ENCODE results near the gene FBN3. TPM values are rescaled to one million over a fixed set of nuclear protein-coding genes. Genes with fewer than 3 reads are reported as not detected.

The FBN3 gene
- polyA plus RNA-seq, 3 donors = not detected

DNA sequence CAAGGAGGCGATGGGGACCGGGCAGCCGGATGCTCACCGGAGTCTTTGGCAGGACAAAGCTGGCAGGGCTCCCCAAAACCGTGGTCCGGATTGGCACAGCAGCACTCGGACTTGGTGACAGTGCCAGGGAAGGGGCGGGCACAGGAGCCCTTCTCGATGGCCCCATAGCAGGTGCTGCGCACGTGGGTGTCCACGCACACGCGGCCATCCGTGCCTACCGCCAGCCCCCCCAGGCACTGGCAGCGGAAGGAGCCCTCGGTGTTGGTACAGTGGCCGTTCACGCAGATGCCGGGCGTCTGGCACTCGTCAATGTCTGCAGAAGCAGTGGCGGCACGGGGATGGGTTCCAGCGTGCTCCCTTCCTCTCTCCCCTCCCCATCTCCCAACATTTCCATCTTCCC, 17.9 kb downstream of the FBN3 start:
- Histone ChIP-seq H3K79me2 (ENCODE audit: insufficient read depth, low read length) (no peaks in the 10 kb centered on the region), H3K36me3 (replicated peaks in 1 of 2; ENCODE audit: control insufficient read depth in 1 of 2, insufficient read depth in 2 of 2, low read length in 2 of 2) (no peaks in the 10 kb centered on the region), H3K27ac (ENCODE audit: low read depth in 1 of 2, low read length in 2 of 2) (no peak overlapping the region), H3K4me3 (replicated peaks in 1 of 3; ENCODE audit: low read depth in 2 of 3, low read length in 3 of 3) (no peak overlapping the region), H4K20me1 (ENCODE audit: insufficient read depth, low read length) (no peaks in the 10 kb centered on the region), H3K9me3 (replicated peaks in 1 of 2; ENCODE audit: control insufficient read depth in 1 of 2, insufficient read depth in 1 of 2, low read length in 2 of 2) (no peaks in the 10 kb centered on the region), H3K4me2 (replicated peaks; ENCODE audit: extremely low read depth, low read length, poor library complexity, severe bottlenecking) (no peak overlapping the region), H2AFZ (ENCODE audit: insufficient read depth, low read depth, low read length, poor library complexity, severe bottlenecking) (no peak overlapping the region), H3K4me1 (ENCODE audit: control insufficient read depth in 1 of 2, insufficient read depth in 2 of 2, low read length in 2 of 2) (no peaks in the 10 kb centered on the region), H3K27me3 (ENCODE audit: control insufficient read depth in 2 of 2, insufficient read depth in 2 of 2, low read length in 2 of 2) (no peaks in the 10 kb centered on the region), H3K9ac (ENCODE audit: insufficient read depth, low read length, poor library complexity, severe bottlenecking) (no peak overlapping the region)
- DNase-seq = no peak
- H3K9me3 Mint-ChIP-seq = no peaks in the 10 kb centered on the region
- H3K36me3 Mint-ChIP-seq = no peaks in the 10 kb centered on the region
- 89% methylated on average over 24 of the region's 26 CpGs for WGBS (ENCODE audit: insufficient coverage)
- H3K4me1 Mint-ChIP-seq = no peaks in the 10 kb centered on the region
- peaks cover 6 to 9% (median 6%) of the 10 kb centered on the region in 3 donors for H3K27me3 Mint-ChIP-seq (ENCODE audit: low read depth in 3 of 3)
- intact Hi-C loops (cut with micrococcal nuclease) = no loop called here
- TF ChIP-seq, protein P1, sequence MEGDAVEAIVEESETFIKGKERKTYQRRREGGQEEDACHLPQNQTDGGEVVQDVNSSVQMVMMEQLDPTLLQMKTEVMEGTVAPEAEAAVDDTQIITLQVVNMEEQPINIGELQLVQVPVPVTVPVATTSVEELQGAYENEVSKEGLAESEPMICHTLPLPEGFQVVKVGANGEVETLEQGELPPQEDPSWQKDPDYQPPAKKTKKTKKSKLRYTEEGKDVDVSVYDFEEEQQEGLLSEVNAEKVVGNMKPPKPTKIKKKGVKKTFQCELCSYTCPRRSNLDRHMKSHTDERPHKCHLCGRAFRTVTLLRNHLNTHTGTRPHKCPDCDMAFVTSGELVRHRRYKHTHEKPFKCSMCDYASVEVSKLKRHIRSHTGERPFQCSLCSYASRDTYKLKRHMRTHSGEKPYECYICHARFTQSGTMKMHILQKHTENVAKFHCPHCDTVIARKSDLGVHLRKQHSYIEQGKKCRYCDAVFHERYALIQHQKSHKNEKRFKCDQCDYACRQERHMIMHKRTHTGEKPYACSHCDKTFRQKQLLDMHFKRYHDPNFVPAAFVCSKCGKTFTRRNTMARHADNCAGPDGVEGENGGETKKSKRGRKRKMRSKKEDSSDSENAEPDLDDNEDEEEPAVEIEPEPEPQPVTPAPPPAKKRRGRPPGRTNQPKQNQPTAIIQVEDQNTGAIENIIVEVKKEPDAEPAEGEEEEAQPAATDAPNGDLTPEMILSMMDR (IDR thresholded peaks at IDR 0.05) = no peak
- no peak overlapping the region for H3K27ac Mint-ChIP-seq
- no peak overlapping the region for H3K4me3 Mint-ChIP-seq

DNA sequence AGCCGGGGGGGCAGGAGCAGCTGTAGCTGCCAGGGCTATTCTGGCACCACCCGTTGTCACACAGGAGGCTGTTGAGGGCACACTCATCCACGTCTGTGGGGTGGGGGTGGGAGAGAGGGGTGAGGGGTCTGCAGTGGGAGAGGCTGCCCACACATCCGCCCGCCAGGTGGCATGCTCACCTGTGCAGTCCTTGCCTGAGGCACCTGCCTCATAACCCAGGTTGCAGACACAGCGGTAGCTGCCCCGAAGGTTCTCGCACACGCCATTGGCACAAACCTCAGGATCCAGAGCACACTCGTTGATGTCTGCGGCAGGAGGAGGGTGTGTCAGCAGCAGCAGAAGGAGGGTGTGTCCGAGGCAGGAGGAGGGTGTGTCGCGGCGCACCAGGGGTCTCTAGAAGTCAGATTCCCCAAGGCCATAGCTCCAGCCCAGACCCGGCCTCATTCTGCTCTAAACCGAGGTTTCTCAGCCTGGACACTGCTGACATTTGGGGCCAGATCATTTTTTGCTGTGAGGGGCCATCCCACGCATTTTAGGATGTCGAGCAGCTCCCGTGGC, 20.3 kb downstream of the FBN3 start:
- Histone ChIP-seq H3K36me3 (replicated peaks in 1 of 2; ENCODE audit: control insufficient read depth in 1 of 2, insufficient read depth in 2 of 2, low read length in 2 of 2) (no peaks in the 10 kb centered on the region), H4K20me1 (ENCODE audit: insufficient read depth, low read length) (no peaks in the 10 kb centered on the region), H3K79me2 (ENCODE audit: insufficient read depth, low read length) (no peaks in the 10 kb centered on the region), H2AFZ (ENCODE audit: insufficient read depth, low read depth, low read length, poor library complexity, severe bottlenecking) (no peak overlapping the region), H3K4me3 (replicated peaks in 1 of 3; ENCODE audit: low read depth in 2 of 3, low read length in 3 of 3) (no peak overlapping the region), H3K9ac (ENCODE audit: insufficient read depth, low read length, poor library complexity, severe bottlenecking) (no peak overlapping the region), H3K9me3 (replicated peaks in 1 of 2; ENCODE audit: control insufficient read depth in 1 of 2, insufficient read depth in 1 of 2, low read length in 2 of 2) (no peaks in the 10 kb centered on the region), H3K4me2 (replicated peaks; ENCODE audit: extremely low read depth, low read length, poor library complexity, severe bottlenecking) (no peak overlapping the region), H3K4me1 (ENCODE audit: control insufficient read depth in 1 of 2, insufficient read depth in 2 of 2, low read length in 2 of 2) (no peaks in the 10 kb centered on the region), H3K27ac (ENCODE audit: low read depth in 1 of 2, low read length in 2 of 2) (no peak overlapping the region), H3K27me3 (ENCODE audit: control insufficient read depth in 2 of 2, insufficient read depth in 2 of 2, low read length in 2 of 2) (no peaks in the 10 kb centered on the region)
- no peak overlapping the region for H3K27ac Mint-ChIP-seq
- no peaks in the 10 kb centered on the region for H3K36me3 Mint-ChIP-seq
- no peaks in the 10 kb centered on the region for H3K4me1 Mint-ChIP-seq
- TF ChIP-seq, protein P1 (IDR thresholded peaks at IDR 0.05) = no peak
- 86% methylated on average over 18 of the region's 20 CpGs for WGBS (ENCODE audit: insufficient coverage)
- intact Hi-C loops (cut with micrococcal nuclease) = no loop called here
- peaks cover 9 to 11% (median 9%) of the 10 kb centered on the region in 3 donors for H3K27me3 Mint-ChIP-seq (ENCODE audit: low read depth in 3 of 3)
- no peak overlapping the region for H3K4me3 Mint-ChIP-seq
- no peak for DNase-seq
- no peaks in the 10 kb centered on the region for H3K9me3 Mint-ChIP-seq
